Stimulated activated naive CD8-positive, alpha-beta T cell treated with anti-CD3 and anti-CD28 coated beads, Interleukin-15, Interleukin-2, amounts not matched to agents 100 ng/mL and 50 ng/mL, for 24 hours (primary cell): ENCODE measurements around the gene FAT3.

Source experiments
- H3K27ac Mint-ChIP-seq: one replicate; pipeline ENCODE4 v1.8.0; 2021; ENCODE audit warnings: mild to moderate bottlenecking, mixed read lengths
- H3K27me3 Mint-ChIP-seq: one replicate; pipeline ENCODE4 v1.8.0; 2021; ENCODE audit warnings: mixed read lengths
- H3K36me3 Mint-ChIP-seq: one replicate; pipeline ENCODE4 v1.8.0; 2021; ENCODE audit warnings: low read depth, mixed read lengths
- H3K4me1 Mint-ChIP-seq: one replicate; pipeline ENCODE4 v1.8.0; 2021; ENCODE audit warnings: low read depth, mixed read lengths
- H3K4me3 Mint-ChIP-seq: one replicate; pipeline ENCODE4 v1.8.0; 2021; ENCODE audit warnings: mild to moderate bottlenecking, mixed read lengths
- H3K9me3 Mint-ChIP-seq: one replicate; pipeline ENCODE4 v1.8.0; 2021; ENCODE audit warnings: mixed read lengths

FAT3 gene

DNA sequence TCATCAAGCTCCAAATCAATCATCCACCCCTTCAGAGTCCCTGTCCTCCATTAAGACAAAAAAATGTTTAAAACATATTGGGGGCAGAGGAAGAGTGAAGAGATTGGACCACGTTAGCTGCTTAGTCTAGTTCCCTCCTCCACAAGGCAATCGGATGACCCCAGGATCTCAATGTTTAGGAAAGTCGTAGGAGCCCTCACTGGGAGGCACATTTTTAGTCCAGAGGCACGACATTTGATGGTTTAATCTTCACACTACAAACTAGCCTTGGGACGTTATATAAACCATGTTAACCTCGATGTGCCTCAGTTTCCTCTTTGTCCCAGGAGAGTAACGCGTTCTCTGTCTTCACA, 588 bp upstream of the FAT3 start:
- H3K4me3 Mint-ChIP-seq, result no peak overlapping the region
- H3K27me3 Mint-ChIP-seq, result peaks cover 66% of the 10 kb centered on the region
- peaks cover 3% of the 10 kb centered on the region for H3K4me1 Mint-ChIP-seq
- H3K27ac Mint-ChIP-seq, result no peak overlapping the region
- H3K36me3 Mint-ChIP-seq, result no peaks in the 10 kb centered on the region
- peaks cover 7% of the 10 kb centered on the region for H3K9me3 Mint-ChIP-seq

DNA sequence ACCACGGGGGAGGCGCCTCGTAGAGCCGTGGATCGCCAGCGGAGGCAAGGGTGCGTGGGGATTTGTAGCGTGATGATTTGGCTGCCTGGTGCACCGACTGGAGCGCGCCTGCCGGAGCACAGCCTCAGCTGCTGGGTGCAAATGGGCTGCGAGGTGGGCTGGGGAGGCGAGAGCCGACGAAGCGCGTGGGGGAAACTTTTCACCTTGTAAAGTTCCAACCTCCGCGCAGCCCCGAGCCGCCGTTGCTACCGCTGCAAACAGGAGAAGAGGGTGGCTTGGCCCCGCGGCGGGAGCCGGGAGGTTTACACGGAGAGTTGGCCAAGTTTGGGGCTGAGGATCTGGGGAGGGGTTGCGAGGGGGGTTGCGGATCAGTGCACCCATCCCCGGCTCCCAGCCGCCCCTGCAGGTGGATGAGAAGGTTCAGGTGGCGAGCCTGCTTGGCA, 528 bp downstream of the FAT3 start:
- Mint-ChIP-seq H3K27me3 (peaks cover 67% of the 10 kb centered on the region), H3K4me3 (no peak overlapping the region), H3K27ac (no peak overlapping the region), H3K36me3 (no peaks in the 10 kb centered on the region), H3K9me3 (peaks cover 7% of the 10 kb centered on the region), H3K4me1 (peaks cover 3% of the 10 kb centered on the region)

DNA sequence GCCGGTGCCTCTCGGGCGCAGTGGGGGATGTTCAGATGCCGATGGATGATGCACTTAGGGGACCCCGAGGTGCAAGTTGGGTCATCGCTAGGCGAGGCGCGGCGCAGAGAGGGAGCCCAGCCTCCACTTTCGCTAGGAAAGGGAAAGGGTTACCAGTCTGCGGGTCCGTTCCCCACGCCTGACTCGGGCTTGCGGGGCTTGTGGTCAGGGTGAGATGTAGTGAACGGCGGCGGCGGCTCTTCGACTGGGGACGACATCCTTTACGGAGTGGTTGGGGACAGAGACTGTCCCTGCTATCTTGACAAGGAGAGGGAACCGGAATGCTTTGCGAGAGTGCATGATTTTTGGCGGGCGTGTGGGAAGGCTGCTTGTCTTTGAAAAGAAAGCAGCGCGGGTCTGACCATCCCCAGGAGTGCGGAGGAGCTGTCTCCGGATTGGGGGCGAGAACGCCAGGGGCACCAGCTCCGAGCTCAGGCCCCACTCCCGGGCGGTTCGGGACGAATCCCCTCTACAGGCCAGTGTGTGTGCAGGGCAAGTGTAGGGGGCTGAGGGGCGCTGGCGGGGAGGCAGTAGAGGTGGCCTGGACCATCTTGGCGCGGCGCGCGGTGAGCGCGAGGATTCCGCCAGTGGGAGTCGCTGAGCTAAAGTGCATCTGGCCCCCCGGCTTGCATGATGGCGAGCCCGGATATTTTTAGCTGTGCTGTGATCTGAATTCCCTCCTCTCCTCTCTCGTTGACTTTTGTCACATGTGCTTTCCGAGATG, 1.1 kb downstream of the FAT3 start:
- Mint-ChIP-seq H3K27ac (no peak overlapping the region), H3K9me3 (peaks cover 1% of the 10 kb centered on the region), H3K4me1 (peaks cover 3% of the 10 kb centered on the region), H3K27me3 (peaks cover 64% of the 10 kb centered on the region), H3K36me3 (no peaks in the 10 kb centered on the region), H3K4me3 (no peak overlapping the region)

DNA sequence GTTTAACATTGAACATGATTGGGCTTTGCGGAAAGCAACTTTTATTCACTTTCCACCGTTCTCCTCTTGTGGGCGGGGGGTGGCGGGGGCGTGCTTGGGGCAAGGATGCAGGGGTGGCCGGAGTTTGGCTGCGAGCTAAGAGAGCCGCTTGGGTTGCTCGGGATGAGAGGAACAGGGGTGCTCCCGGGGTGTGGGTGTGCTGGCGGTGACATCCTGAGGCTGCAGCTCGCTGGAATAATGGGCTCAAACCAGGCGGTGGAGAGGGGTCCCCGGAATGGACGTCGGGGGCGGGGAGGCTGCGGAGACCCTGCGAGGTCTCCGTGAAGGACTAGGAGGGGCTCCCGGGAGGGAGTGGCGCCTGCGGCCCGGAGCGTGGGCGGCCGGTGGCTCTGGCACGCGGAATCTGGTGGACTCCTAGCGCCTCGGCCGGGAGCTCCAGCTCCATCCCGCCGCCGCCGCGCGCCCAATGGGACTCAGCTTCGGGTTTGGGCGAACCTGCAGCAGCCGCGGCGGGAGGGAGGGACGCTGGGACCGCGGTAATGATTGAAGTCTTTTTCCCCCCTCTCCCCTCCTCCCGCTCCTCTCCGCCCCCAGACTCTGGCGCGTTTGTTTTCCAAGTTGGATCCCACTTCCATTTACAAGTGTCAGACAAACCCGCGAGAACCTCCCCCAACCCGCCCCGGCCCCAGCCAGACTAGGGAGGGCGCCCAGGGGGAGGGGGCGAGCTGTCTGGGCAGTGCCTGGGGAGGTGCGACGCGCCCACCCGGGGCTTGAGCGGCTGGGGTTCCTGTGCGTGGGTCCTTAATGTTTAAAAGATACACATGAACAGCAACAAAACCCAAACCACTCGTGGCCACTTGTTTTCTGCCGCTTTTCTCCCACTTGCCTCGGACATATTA, 2.0 kb downstream of the FAT3 start:
- H3K36me3 Mint-ChIP-seq, result no peaks in the 10 kb centered on the region
- no peak overlapping the region for H3K27ac Mint-ChIP-seq
- H3K27me3 Mint-ChIP-seq, result peaks cover 59% of the 10 kb centered on the region
- H3K4me3 Mint-ChIP-seq, result no peak overlapping the region
- H3K4me1 Mint-ChIP-seq, result peaks cover 3% of the 10 kb centered on the region
- no peaks in the 10 kb centered on the region for H3K9me3 Mint-ChIP-seq

DNA sequence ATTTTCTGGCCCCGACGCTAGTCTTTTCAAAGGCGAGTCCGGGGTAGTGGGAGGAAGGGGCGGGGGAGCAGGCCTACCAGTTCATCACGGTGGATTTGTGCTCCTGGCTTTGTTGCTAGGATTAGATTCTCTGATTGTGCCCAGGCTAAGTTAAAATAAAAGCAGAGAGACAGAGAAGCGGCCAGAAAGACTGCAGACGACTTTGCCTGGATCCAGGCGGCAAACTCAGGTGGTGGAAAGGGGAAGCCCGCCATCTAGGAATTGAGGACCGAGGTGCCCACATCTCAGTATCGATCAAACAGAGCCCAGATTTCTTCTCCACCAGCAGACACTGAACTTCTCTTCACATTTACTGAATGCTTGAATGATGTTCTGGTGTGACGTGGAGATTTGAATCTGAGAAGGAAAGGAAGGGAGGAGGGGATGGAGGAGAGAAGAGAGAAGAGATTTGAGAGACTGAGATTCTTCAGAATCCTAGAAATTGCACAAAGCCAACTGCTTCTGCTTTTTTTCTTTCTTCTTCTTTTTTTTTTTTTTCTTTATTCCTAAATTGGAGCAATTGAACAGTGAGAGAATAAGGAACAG, 2.7 kb downstream of the FAT3 start:
- Mint-ChIP-seq H3K4me3 (no peak overlapping the region), H3K9me3 (no peaks in the 10 kb centered on the region), H3K27me3 (peaks cover 59% of the 10 kb centered on the region), H3K27ac (no peak overlapping the region), H3K36me3 (no peaks in the 10 kb centered on the region), H3K4me1 (peaks cover 3% of the 10 kb centered on the region)

DNA sequence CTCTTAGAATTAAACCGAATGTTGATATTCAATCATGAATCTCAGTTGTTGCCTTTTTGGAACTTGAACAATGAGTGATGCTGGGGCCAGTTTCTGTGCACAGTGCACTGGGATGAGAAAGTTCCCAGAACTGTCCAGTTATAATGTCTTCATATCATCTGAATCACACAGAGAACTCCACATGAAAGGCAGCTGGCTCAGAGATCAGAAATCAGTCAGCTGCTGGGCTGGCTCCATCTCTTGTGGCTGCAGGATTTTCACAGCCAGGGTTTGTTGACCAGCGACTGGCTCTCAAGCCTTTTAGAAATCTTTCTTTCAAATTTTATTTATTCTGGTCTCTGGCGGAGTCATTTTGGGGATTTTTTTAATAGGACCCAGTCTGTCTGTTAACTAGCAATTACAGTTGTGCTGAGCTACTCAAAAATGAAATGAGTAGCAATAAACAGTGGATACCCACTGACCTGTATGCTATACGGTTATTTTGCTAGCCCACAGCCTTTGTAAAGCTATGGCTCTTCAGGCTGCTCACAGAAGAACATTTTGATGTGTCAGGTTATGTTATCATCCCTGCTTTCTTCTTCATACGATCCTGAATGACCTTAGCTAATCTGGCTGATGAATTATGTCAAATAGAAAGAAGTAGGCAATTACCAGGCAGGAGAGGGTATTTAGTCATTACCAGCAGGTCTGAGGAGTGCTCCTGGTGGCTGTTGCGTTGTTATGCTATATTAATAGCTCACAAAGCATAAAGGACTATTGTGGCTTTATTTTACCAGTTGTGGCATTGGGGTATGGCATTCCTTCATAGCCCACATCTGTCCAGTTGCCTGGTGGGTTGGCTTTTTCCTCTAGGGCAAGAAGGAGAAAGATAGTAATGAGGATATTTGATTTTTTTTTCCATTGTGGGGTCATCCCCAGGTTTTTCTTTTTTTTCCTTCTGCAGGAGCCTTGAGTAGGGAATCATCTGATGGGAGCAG, 3.6 kb downstream of the FAT3 start:
- H3K4me1 Mint-ChIP-seq, result peaks cover 3% of the 10 kb centered on the region
- peaks cover 50% of the 10 kb centered on the region for H3K27me3 Mint-ChIP-seq
- H3K27ac Mint-ChIP-seq, result no peak overlapping the region
- no peak overlapping the region for H3K4me3 Mint-ChIP-seq
- no peaks in the 10 kb centered on the region for H3K36me3 Mint-ChIP-seq
- H3K9me3 Mint-ChIP-seq, result no peaks in the 10 kb centered on the region

DNA sequence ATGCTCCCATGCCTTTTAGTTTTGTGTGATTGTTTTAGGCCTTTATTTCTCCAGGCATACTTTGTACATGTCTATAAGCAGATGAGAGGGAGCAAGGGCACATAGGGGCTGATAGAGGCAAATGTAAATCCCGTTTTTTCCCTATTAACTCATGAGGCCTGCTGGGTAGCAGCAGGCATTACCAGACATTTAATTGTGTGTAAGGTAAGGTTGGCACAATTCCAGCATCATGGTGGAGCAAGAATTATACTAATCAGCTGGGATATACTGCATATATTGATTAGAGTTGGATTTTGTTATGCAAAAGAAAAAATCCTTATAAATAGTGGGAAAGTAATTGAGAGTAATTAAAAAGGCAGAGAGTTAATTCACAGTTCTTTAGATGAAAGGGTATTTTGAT, 12.2 kb downstream of the FAT3 start:
- Mint-ChIP-seq H3K36me3 (no peaks in the 10 kb centered on the region), H3K4me3 (no peak overlapping the region), H3K27me3 (peaks cover 2% of the 10 kb centered on the region), H3K27ac (no peak overlapping the region), H3K9me3 (peaks cover 4% of the 10 kb centered on the region), H3K4me1 (no peaks in the 10 kb centered on the region)

DNA sequence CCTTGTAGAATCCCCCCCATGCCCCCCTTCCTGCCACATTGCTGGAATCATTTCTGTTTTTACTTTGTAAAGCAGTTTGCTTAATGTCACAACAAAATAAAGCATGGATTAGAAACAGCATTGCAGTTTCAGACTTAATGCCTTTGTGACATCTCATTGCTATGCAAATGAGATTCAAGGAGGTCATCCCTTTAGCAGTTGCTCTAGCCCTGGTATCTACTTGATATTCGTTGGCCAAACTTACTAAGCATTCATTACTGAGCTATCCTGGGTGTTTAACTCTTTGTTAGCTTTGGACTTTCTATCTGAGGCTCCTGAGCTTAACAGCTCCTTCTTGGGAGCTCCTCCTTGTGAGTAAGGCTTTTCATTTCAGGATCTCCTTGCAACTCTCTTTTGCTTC, 16.3 kb downstream of the FAT3 start:
- Mint-ChIP-seq H3K27me3 (no peaks in the 10 kb centered on the region), H3K4me3 (no peak overlapping the region), H3K4me1 (no peaks in the 10 kb centered on the region)

DNA sequence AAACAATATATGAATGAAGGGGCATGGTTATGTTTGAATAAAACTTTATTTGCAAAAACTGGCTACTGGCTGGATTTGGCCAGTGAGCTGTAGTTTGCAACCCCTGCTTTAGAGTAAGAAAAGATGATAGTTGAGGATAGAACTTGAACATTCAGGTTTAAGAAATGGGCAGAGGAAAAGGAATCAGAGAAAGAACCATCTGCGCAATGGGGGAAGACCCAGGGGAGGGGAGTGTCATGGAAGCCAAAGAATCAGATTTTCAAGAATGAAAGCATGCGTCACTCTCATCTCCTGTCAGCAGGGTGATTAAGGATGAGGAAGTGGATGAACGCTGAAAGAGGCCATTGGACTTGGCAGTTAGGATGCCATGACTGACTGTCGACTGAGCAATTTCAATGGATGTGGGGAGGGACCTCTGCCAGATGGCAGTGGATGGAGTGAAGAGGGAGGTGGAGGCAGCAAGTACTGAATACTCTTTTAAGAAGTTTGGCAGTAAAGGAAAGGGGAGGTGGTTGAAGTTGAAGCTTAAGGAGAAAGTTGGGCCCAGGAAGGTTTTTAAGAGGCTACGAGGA, 21.2 kb downstream of the FAT3 start:
- no peak overlapping the region for H3K27ac Mint-ChIP-seq
- no peaks in the 10 kb centered on the region for H3K4me1 Mint-ChIP-seq
- H3K4me3 Mint-ChIP-seq, result no peak overlapping the region
- H3K27me3 Mint-ChIP-seq, result no peaks in the 10 kb centered on the region
- H3K9me3 Mint-ChIP-seq, result no peaks in the 10 kb centered on the region
- no peaks in the 10 kb centered on the region for H3K36me3 Mint-ChIP-seq

More for the DNA sequence above, 16.3 kb downstream of the FAT3 start:
- H3K27ac Mint-ChIP-seq, result no peak overlapping the region
- H3K9me3 Mint-ChIP-seq, result peaks cover 4% of the 10 kb centered on the region
- no peaks in the 10 kb centered on the region for H3K36me3 Mint-ChIP-seq

DNA sequence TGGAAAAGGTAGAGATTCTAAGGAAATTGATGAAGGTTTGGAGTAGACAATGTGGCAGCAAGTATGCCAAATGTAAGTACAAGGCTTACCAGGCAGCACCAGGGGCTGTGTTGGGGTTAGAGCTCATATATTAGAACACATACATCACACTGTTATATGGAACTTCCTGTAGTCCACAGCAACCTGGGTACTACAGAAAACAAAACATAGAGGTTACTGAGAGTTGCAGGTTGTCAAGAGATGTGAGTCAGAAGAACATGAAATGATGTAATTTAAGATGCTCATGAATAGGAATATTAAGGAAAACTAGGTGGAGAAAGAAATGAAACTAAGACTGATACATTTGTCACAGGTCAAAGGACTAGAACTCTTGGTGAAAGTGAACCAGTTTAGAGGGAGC, 22.0 kb downstream of the FAT3 start:
- Mint-ChIP-seq H3K4me1 (no peaks in the 10 kb centered on the region), H3K27ac (no peak overlapping the region), H3K27me3 (no peaks in the 10 kb centered on the region), H3K4me3 (no peak overlapping the region), H3K36me3 (no peaks in the 10 kb centered on the region), H3K9me3 (no peaks in the 10 kb centered on the region)

DNA sequence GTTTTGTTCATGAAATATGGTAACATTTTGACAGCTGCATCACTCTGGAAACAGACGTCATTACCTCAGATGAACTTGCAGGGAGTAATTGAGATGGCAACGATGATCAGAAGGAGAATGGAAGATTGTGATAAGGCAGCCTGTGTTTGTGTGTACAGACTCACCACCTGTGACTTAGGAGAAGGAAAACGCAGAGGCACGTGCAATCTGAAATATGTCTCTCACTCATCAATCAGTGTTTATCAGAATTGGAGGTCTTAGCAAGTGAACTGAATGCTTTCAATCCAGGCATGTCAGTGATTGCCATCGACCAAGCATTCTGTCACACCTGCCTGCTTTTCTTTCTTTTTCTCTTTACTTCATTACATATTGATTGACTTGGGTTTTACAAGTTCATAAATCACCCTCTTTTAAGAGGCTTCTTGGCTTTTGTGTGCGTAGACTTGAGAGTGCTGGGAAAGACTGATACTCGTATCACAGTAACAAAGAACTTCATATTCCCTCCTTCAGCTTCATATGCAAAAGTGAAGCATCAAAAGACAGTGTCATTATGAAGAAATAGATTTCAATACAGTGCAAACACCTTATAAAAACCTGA, 24.6 kb downstream of the FAT3 start:
- Mint-ChIP-seq H3K4me3 (no peak overlapping the region), H3K27ac (no peak overlapping the region), H3K27me3 (no peaks in the 10 kb centered on the region), H3K36me3 (no peaks in the 10 kb centered on the region), H3K4me1 (no peaks in the 10 kb centered on the region), H3K9me3 (peaks cover 3% of the 10 kb centered on the region)

DNA sequence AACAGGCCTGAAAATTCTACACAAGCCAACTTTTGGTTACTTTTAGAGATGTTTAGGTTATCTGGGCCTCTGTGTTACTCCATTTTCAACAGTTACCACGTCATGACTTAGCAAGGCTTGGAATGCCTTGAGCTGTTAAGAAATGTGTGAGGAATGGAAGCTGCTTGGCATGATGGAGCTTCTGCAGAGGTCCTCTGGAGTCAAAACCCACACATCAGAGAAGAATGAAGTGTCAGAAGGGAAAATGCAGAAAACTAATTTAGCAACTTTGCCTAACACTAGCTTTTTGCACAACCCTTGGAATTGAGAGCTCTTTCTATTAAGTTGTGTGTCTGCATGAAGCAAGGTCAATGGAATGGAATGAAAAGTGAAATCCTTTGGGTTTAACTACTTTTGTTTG, 27.4 kb downstream of the FAT3 start:
- no peaks in the 10 kb centered on the region for H3K27me3 Mint-ChIP-seq
- peaks cover 3% of the 10 kb centered on the region for H3K9me3 Mint-ChIP-seq

DNA sequence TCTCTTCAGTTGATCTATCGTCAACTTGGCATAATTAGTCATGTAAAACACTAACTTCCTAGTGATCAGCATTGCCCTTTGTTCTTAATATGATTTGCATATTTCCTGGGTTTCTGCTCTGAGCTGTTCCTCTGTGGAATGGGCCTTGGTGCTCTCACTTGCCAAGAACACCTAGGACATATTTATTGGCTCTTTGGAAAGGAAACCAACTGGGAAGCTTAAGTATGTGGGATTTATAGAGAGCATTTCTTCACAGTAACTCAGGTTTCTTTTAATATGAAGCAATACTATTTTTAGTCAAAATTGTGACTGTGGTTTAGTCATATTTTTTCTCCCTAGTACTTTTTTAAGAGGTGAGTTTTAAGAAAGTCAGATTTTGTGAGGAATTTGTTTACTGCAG, 28.8 kb downstream of the FAT3 start:
- Mint-ChIP-seq H3K27ac (no peak overlapping the region), H3K9me3 (peaks cover 3% of the 10 kb centered on the region), H3K36me3 (no peaks in the 10 kb centered on the region), H3K4me3 (no peak overlapping the region), H3K4me1 (no peaks in the 10 kb centered on the region), H3K27me3 (no peaks in the 10 kb centered on the region)

More for the DNA sequence above, 27.4 kb downstream of the FAT3 start:
- H3K36me3 Mint-ChIP-seq, result no peaks in the 10 kb centered on the region
- H3K4me3 Mint-ChIP-seq, result no peak overlapping the region
- no peaks in the 10 kb centered on the region for H3K4me1 Mint-ChIP-seq
- H3K27ac Mint-ChIP-seq, result no peak overlapping the region

DNA sequence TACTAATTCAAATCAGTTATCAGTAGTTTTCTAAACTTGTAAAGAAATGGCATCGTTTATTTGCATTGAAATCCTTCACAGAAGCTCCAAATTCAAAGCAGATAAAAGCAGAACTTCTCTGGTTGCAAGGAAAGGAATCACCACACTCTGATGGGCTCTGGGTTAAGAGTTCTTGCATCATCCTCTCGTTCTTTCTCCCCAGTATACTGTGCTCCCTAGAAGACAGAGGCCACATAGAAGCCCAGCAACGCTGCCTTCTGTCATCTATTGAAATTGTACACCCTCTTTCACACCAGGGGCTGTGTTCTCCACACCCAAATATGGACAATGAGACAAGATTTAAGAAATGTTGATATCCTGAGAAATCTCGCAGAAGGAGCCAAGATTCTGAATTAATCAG, 29.3 kb downstream of the FAT3 start:
- Mint-ChIP-seq H3K9me3 (peaks cover 3% of the 10 kb centered on the region), H3K4me3 (no peak overlapping the region), H3K27ac (no peak overlapping the region)

More for the DNA sequence above, 29.3 kb downstream of the FAT3 start:
- Mint-ChIP-seq H3K27me3 (no peaks in the 10 kb centered on the region), H3K36me3 (no peaks in the 10 kb centered on the region), H3K4me1 (no peaks in the 10 kb centered on the region)
